ENCODE measurements around the gene SMCHD1.
"Not testable (repeated sequence)": the region's sequence is repeated elsewhere in the genome, so short reads cannot be mapped to it uniquely, and the experiment has no call there.

SMCHD1 gene

DNA sequence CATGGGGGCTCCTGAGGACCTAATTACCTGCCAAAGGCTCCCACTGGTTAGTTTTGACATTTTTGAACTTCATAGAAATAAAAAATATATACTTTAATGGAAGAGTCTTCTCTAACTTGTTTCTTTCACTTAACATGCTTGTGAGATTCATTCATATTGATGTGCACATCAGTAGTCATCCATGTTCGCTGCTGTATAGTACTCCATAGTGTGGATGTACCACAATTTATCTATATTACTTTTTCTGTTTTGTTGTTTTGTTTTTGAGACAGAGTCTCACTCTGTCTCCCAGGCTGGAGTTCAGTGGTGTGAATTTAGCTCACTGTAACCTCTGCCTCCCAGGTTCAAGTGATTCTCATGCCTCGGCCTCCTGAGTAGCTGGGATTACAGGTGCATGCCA is 168.4 kb downstream of the SMCHD1 start:
- no peak for DNase-seq

DNA sequence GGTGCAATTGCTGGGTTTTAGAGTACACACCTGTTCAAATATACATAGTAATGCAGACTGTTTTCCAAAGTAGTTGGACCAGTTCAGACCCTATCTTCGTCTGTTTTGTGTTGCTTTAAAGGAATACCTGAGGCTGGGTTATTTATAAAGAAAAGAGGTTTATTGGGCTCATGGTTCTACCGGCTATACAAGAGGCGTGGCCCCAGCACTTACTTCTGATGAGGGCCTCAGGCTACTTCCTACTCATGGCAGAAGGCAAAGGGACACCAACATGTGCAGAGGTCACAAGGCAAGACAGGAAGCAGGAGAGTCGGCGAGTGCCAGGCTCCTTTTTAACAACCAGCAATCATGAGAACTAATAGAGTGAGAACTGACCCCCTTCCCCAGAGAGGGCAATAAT is 169.3 kb downstream of the SMCHD1 start:
- DNase-seq, result no peak

DNA sequence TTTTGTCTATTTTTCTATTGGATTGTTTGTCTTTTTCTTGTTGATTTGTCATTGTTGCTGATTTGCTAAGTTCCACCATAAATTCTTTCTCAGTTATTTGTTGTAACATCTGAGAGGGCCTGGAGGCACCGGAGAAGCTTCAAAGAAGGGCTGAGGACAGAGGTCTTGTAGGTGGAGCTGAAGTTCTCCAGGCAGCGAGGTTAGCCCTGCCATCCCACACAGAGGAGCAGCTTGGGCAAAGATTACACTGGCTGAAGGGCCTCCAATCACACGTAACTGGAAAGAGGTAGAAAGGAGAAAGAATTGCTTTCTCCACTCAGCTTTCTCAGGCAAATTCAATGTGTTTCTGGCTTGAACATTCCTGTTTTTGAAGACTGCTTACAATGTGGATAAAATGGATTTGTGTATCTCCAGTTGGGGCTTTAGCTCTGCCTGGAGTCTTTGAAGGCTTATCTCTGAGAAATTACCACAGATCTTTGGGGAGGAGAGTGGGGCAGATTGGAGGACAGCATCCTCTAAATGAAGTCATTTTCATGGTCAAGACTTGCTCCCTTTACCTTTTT is 170.2 kb downstream of the SMCHD1 start:
- DNase-seq, result no peak

DNA sequence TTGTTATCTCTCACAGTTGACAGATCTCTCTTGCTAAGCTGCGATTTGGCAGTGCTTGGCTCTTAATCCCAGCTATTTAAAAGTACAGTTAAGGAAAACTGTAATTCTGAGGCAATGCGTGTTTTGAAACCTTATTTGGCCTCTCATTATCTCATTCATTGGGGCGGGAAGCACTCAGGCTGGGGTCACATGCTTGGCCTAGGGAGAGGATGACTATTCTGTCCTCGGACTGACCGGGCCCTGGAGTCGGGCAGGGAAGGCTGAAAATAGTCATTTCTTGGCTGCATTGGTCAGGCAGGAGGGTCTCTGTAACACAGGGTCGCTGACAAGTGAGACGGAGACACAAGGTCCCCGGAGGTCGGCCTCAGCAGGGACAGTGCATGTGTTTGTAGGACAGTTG is 171.1 kb downstream of the SMCHD1 start:
- no peak for DNase-seq

DNA sequence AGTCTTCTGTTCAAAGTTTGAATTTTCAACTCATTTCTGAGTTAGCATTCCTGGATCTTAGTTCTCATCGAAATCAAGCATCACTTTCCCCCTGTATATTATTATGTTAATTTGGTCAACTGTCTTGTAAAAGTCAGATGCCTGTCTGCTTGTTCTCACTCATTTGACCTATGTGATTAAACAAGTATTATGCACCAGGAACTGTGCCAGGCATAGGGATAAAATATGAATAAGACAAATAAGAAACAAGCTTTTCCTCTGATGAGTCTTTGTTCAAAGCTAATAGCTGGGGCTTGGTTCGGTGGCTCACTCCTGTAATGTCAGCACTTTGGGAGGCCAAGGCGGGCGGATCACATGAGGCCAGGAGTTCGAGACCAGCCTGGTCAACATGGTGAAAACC is 171.5 kb downstream of the SMCHD1 start:
- DNase-seq, result no peak

DNA sequence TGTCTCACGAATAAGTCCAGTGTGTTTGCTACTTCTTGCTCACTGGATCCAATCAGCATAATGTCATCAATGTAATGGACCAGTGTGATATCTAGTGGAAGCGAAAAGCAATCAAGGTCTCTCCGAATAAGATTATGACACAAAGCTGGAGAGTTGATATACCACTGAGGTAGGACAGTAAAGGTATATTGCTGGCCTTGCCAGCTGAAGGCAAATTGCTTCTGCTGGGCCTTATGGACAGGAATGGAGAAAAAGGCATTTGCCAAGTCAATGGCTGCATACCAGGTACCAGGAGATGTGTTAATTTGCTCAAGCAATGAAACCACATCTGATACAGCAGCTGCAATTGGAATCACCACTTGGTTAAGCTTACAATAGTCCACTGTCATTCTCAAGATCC is 180.6 kb downstream of the SMCHD1 start:
- not testable (repeated sequence) for DNase-seq

DNA sequence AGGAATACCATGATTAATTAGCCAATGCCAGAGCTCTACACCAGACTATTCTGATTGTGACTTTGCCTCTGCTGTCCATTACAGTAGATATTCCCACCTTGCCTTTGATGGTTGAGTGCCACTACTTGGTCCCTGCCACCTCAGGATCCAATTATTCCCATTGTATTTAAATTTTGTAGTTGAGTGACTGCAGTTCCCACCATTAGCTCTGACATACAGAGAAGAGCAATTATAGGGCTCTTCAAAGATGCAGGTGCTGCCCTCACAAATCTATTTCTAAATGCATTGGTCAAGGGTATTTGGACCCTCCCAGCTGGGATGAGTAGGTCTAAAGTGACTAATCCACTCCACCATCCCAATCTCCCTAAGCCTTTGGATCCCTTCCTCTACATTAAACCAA is 181.8 kb downstream of the SMCHD1 start:
- not testable (repeated sequence) for DNase-seq

DNA sequence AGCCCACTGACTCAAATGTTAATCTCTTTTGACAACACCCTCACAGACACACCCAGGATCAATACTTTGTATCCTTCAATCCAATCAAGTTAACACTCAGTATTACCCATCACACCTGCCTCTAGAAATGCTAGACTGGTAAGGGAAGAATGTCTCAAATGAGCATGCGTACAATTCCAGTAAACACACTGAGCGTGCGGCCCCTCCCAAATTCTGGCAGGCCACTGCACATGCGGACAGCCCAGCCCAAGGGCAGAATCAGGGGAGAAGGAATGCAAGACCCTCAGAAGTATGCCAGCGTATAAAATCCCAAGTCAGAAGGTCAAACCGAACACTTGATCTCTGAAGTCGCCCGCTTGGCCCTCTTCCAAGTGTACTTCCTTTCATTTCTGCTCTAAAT is 183.7 kb downstream of the SMCHD1 start:
- DNase-seq, result no peak

DNA sequence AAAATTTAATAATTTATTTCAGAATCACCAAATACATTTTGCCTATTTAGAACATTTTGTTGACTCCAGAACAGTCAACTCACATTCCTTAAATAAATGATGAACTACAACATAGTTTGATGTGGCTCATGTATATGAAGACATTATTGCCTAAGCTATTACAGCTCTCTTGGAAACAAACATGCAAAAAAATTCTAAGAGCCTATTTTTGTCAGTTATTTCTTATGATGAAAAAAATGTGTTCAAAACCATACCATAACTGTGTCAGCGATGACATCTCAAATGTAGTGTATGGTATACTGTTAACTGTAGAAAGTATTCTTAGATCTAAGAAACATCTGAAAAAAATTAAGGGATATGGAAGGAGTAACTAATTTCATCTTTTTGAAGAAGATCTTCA is 185.0 kb downstream of the SMCHD1 start:
- DNase-seq, result no peak

DNA sequence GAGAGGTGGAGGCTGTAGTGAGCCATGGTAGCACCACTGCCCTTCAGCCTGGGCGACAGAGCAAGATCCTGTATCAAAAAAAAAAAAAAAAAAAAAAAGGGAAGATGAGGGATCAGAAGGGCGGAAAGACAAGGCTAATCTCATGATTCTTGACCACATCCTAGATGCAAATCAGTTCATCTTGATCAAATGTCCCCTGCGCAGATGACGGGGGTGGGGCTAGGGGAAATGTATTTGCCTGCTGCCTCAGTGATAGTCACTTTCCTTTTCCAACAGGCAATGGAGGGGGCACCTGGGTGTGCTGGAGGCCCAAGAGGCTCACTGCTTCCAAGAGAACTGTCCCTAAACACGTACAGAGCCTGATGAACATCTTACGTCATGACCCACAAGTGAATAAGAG is 187.6 kb downstream of the SMCHD1 start:
- DNase-seq, result no peak

DNA sequence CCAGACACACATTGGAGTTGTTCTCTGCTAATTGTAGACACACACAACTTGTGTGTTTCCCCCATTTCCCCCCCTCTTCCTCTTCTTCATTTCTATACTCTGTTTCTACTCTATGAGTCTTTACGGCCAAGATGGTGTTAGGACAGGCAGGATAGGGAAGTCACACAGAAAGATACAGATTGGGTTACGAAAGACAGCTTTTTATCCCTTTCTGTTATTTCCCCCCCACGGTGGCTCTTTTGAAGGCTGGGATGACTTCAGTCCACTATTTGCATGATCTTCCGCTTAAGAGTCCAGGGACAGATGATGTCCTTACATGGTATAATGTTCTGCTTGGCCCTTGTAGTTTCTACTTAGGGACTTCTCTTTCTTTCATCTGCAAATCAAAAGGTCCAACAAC is 189.6 kb downstream of the SMCHD1 start:
- no peak for DNase-seq

DNA sequence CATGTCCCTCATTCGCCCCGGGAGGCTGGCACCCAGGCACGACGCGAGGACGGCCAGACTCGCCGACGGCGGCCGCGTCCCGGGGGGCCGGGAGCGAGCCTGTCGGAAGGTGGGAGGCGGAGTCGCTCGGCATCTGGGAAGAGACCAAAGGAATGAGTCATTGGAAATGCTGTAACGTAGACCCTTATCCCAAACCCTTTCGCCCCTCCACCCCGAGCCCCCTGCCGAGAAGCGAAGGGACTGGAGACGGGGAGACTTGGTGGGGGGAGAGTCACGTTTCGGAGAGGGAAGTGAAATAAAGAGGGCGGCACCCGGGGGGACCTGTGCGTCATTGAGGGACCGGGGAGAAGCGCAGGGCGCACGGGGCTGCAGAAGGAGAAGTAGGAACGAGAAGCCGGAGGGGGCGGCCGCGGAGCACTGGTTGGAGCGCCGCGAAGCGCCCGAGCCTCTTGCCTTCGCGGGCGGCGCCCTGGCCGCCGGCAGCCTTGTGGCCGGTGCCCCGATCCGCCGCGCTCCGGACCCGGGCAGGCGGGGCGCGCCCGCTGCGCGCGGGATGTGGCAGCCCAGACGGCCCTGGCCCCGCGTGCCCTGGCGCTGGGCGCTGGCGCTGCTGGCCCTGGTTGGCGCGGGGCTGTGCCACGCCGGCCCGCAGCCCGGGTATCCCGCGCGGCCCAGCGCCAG is 191.2 kb downstream of the SMCHD1 start, which contains the start of gene EMILIN2:
TSS of gene EMILIN2 (plus strand) at position 371 of the 681 bp plus-strand sequence. CDS start at position 554, 183 bp downstream.
- no peak for DNase-seq

DNA sequence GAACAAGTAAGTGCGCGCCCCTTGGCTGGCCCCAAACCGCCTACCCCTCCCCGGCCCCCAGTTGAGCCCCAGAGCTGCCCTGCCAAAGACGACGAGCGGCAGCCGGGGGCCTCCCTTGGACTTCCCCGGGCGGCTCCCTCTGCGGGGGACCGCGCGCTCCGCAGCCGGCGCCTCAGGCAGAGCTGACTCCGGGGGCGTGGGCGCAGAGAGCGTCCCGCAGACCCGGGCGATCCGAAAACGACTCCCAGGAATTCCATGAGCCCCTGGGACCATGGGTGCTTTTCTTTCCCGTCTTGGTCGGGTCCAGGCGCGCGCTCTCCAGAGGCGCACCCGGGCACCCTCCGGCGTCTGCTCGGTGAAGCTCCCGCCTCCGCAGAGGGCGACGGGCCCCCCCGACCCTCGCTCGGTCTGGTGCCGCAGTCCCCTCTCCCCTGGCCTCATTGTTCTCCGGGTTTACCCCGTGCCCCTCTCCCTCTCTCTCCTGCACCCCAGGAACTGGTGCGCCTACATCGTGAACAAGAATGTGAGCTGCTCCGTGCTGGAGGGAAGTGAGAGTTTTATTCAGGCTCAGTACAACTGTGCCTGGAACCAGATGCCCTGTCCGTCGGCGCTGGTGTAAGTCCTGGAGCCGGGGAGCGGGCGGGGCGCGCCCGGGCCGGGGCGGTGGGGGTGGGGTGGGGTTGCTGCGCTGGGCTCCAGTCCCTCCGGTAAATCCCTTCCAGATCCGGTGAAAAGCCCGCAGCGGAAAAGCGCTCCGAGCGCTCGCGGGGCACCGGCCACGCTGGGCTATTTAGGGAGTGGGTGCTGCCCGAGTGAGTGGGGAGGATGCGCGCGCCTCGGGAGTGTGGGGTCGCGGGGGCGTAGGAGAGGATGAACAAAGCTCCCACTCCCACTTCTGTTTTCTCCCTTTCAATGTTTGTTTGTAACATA is 192.1 kb downstream of the SMCHD1 start:
- DNase-seq, result no peak

DNA sequence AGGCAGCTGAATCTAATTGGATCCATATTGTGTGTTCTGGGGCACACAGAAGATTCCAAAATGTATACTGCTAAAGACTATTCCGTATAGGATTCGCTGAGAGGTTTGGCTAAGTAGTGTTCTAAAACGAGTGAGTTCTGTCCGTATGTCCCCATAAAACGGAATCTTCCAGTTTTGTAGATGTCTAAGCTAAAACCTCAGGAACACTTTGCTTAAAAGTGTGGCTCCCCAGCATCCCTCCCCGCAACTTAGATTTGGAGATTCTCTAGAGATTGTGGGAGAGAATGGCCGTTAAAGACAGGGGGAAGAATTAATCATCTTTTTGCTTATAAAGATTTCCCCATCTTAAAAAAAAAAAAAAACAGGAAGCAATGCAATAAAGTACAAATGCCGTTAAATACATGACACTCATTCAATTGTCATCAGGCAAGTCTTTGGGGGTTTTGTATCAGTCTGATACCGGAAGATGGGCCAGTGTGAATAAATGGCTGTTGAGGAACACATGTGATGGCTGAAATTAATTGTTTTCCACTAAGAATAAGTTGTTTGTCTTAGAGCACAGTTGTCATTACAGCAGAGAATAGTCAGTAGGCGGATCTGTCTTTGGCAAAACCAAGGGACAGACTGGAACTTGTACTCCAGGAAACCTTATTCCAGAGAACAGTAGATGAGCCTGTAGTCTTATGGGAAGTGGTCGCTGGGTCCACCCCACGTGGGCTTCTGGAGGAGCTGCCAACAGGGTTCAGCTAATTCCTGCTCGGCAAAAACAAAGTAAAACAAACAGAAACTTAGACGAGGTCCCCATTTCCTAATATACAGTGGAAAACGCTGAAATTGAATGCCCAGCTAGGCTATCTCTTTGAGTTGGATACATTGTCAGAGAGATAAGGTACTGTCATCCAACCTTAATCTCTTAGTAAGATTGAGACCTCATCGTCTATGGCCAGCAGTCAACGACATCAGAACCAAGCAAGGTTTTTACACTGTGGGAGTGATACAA is 193.0 kb downstream of the SMCHD1 start:
- no peak for DNase-seq

DNA sequence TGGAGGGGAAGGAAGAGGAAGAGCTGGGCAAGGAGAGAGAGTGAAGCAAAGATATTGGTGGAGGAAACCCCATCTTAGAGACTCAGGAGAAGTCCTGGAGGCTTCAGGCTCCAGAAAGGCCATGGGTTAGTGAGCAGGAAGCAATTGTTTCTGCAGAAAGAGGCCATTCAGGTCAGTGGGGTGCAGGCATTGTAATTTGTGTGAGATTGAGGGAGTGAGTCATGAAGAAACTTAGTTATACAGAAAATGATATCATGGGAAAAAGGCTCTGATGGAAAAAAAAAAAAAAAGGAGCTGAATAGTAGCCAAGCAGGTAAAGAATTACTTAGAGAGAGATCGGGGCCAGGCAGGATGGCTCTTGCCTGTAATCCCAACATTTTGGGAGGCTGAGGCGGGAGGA is 195.3 kb downstream of the SMCHD1 start:
- DNase-seq, result no peak

DNA sequence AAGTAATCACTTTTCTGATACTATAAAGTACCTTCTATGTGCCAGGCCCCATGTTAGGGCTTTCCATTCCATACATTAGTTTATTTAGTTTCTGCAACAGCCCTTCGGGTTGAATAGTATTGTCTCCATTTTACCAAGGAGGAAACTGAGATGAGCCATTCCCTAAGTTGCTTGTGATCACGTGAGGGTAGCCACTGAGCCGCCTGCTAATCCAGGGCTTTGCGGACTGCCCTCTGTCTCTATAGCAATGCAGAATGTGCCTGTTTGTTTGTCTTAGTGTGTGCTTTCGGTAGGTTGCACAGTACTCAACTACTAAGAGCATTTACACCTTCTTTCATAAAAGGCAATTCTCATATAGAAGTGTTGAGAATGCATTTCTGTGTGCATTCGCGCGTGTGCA is 196.2 kb downstream of the SMCHD1 start:
- DNase-seq, result no peak

DNA sequence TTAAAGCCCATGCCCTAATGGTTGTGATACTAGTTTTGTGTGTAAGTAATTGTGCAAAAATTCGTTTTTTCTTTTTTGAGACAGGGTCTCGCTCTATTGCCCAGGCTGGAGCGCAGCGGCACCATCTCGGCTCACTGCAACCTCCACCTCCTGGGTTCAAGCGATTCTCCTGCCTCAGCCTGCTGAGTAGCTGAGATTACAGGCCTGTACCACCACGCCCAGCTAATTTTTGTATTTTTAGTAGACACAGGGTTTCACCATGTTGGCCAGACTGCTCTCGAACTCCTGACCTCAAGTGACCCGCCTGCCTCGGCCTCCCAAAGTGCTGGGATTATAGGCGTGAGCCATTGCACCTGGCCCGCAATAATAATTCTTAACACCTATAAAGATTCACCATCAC is 196.9 kb downstream of the SMCHD1 start:
- DNase-seq, result not testable (repeated sequence)

DNA sequence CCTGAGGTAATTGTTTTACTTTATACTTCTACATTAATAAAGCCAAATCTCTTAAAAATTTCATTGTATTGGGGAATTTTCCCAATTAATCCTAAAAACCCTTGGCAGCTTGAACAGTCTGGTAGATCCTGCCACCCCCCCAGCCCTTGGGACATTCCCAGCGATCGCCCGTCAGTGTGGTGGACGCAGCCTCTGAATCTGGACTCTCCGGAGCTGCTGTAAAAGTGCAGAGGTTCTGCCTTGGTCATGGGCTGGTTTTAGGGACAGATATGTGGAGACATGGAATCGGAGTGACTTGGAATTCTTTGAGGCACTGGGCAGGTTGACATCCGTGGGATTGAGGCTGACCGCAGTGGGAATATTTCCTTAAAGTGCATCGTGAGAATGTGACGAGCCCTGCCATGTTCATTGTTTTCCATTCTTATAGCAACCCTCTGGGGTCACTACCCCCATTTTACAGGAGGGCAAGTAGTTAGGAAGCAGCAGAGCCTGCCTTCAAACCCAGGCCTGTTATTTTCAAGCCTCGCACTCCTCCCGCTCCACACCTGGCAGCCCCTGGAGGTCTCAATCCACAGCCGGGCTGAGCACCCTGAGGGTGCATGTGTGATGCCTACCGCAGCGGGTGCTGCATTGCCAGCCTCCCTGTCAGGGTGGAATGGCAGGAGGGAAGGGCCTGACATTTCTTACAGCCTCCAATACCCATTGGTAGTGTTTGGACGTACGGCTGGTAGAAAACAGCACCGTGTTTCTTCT is 197.8 kb downstream of the SMCHD1 start:
- DNase-seq, result no peak

DNA sequence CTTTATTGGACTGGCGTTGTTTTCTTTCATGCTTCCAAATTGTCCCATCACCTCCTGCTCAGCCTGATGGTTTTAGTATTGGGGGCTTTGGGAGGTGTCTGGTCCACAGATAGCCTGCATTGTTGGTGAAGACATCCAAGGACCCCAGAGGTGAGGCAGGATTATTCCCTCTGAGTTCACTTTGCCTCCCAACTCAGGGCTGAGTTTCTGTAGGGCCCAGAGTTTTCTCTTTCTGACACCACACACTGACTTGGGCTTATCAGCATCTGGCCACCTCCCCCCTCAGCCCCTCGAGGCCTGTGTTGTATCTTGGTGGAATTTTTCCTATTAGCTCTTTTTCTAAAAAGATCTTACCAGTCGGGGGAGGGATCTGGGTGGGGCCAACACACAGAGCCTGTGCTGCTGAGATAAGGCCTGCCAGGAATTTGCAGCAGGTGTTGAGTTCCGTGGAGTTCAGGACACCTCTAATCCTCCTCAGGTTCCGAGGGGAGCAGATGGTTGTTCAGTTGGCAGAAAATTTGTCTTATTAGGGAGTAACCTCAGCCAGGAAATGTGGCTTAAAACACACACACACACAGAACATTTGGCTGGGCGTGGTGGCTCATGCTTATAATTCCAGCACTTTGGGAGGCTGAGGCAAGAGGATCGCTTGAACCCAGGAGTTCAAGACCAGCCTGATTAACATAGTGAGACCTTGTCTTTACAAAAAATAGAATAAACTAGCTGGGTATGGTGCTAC is 198.6 kb downstream of the SMCHD1 start:
- DNase-seq, result no peak

All from effector CD8-positive, alpha-beta T cell (primary cell).